RWPE2 (cell line): ENCODE measurements around the gene KRTAP10-4.
"Not testable (repeated sequence)": the region's sequence is repeated elsewhere in the genome, so short reads cannot be mapped to it uniquely, and the experiment has no call there.

Experiments used
- ATAC-seq: fragments of 200-7000 bp; cut with Tn5 transposase; 3 replicates; pipeline ENCODE4 v1.9.1; 2021; ENCODE audit warnings: low read depth
- DNase-seq: peaks from one replicate; pipeline ENCODE4 v3.0.0-alpha.2; 2020; ENCODE audit warnings: low spot score
- H3K27ac ChIP-seq: fragments of 450-650 bp; 2 replicates; pipeline ENCODE4 v1.5.1; 2017; ENCODE audit warnings: mild to moderate bottlenecking; ENCODE audit not compliant: poor library complexity, severe bottlenecking
- H3K27me3 ChIP-seq: fragments of 250-450 bp; sonication (Bioruptor Pico); 2 replicates; pipeline ENCODE4 v1.5.1; 2021; ENCODE audit warnings: mild to moderate bottlenecking, moderate library complexity; ENCODE audit not compliant: insufficient read depth, poor library complexity, severe bottlenecking
- H3K36me3 ChIP-seq: fragments of 250-450 bp; sonication (Bioruptor Pico); 2 replicates; pipeline ENCODE4 v1.5.1; 2020; ENCODE audit warnings: low read depth, mild to moderate bottlenecking, moderate library complexity
- H3K4me1 ChIP-seq: fragments of 250-450 bp; sonication (Bioruptor Pico); 2 replicates; pipeline ENCODE4 v1.5.1; 2021; ENCODE audit warnings: mild to moderate bottlenecking, moderate library complexity; ENCODE audit not compliant: insufficient read depth, poor library complexity, severe bottlenecking
- H3K4me3 ChIP-seq: fragments of 250-450 bp; sonication (Bioruptor Pico); 2 replicates; pipeline ENCODE4 v1.5.1; 2021; ENCODE audit warnings: mild to moderate bottlenecking, moderate library complexity; ENCODE audit not compliant: severe bottlenecking
- H3K9me3 ChIP-seq: fragments of 250-450 bp; sonication (Bioruptor Pico); 2 replicates; pipeline ENCODE4 v1.5.1; 2021; ENCODE audit warnings: mild to moderate bottlenecking, moderate library complexity; ENCODE audit not compliant: severe bottlenecking
- CTCF ChIP-seq: fragments of 450-650 bp; IDR thresholded peaks from one replicate; pipeline ENCODE4 v1.5.1; 2017; ENCODE audit warnings: mild to moderate bottlenecking, moderate library complexity; ENCODE audit not compliant: poor library complexity, severe bottlenecking

The KRTAP10-4 gene

DNA sequence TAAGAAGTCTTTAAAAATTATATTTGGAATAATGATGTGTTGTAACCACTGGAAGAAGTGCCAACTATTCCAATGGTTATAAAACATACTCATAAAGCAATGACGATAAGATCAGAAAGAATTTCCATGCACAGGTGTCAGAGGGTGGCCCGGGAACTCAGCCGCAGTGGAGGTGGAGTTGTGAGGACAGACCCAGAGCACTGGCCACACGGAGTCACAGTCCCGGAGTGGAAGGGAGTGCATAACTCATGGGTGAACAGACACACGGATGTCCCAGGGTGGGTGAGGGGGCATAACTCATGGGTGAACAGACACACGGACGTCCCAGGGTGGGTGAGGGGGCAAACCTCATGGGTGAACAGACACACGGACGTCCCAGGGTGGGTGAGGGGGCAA, 2.5 kb downstream of the KRTAP10-4 start:
- Histone ChIP-seq H3K4me1 (no peaks in the 10 kb centered on the region), H3K36me3 (no peaks in the 10 kb centered on the region), H3K4me3 (no peak overlapping the region), H3K9me3 (peaks cover 4% of the 10 kb centered on the region), H3K27me3 (no peaks in the 10 kb centered on the region), H3K27ac (no peak overlapping the region)
- no peak for ATAC-seq
- TF ChIP-seq CTCF: no peak
- no peak for DNase-seq

DNA sequence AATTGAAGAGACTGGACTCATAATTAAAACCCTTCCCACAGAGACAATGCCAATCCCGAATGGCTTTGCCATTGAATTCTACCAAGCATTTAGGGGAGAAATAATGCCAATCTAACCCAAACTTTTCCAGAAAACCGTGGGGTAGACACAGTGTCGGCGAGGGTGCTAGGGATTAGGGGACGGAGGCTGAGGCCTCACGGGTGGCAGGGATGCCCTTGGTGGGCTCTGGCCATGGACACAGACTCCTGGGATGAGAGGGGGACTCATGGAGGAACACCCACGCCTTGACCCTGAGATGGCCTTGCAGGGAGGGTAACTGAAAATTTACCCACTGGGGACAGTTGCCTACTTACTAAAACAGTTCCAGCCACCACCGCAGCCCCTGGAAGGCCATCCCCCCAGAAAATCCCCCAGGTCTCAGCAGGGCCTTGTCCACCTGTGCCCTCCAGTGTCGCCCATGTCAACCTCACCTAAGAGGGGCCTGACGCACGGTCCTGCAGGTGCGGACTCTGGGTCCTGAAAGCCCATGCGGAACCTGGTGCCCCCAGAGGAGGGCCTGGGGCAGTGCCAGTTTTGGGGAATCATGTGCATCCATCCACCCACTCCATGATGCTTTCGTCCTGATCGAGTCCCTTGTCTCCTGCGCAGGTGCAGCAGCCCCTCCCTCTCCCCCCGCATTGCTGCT, 5.0 kb downstream of the KRTAP10-4 start:
- Histone ChIP-seq H3K27ac (no peak overlapping the region), H3K4me3 (no peak overlapping the region), H3K4me1 (no peaks in the 10 kb centered on the region), H3K27me3 (no peaks in the 10 kb centered on the region), H3K36me3 (no peaks in the 10 kb centered on the region), H3K9me3 (peaks cover 10% of the 10 kb centered on the region)
- DNase-seq: no peak
- no peak for ATAC-seq
- TF ChIP-seq CTCF: no peak

DNA sequence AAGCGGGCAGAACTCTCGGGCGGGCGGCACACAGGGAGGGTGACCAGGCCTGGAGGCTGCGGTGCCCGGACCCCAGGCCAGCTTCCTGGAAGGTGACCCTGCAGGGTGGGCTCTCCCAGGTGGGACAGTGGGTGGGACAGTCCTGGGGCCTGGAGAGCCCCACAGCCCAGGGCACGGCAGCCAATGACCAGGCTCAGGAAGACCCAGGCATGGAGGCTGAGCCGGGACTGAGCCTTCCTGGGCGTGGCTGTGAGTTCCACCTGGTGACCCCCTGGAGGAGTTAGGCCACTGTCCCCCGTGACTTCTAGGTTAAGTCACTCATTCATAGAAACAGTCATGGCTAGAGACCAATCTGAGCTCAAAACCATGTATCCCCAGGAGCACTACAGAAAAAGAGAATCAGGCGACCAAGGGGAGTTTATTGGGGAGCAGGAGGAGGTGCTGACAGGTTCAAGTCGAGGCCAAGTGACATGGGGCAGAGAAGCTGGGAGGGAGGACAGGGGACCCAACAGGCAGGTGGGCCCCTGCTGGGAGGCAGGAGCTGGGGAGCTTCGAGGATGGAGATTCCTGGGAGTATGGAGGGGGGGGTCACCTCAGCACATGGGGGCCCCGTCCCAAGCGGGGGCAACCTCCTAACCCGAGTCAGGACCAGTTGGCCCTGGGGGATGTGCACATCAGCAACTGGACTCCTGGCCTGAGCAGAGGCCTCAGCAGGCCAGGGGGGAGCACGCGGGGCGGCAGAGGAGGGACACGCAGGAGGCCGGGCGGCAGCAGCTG, 5.7 kb downstream of the KRTAP10-4 start:
- ATAC-seq (no peak), DNase-seq (no peak)
- no peaks in the 10 kb centered on the region for H3K4me1 ChIP-seq
- no peak overlapping the region for H3K27ac ChIP-seq
- no peaks in the 10 kb centered on the region for H3K36me3 ChIP-seq
- H3K9me3 ChIP-seq: peaks cover 10% of the 10 kb centered on the region
- TF ChIP-seq CTCF: no peak
- H3K4me3 ChIP-seq: no peak overlapping the region
- no peaks in the 10 kb centered on the region for H3K27me3 ChIP-seq

- Histone ChIP-seq H3K4me1 (no peaks in the 10 kb centered on the region), H3K9me3 (peaks cover 10% of the 10 kb centered on the region), H3K36me3 (no peaks in the 10 kb centered on the region), H3K4me3 (no peak overlapping the region), H3K27me3 (peaks cover under 1% of the 10 kb centered on the region), H3K27ac (no peak overlapping the region)
- TF ChIP-seq CTCF: no peak
- ATAC-seq (no peak), DNase-seq (no peak)
Observed at GRCh38 chr21:44579833-44580144, 6.3 kb downstream of the KRTAP10-4 start.

DNA sequence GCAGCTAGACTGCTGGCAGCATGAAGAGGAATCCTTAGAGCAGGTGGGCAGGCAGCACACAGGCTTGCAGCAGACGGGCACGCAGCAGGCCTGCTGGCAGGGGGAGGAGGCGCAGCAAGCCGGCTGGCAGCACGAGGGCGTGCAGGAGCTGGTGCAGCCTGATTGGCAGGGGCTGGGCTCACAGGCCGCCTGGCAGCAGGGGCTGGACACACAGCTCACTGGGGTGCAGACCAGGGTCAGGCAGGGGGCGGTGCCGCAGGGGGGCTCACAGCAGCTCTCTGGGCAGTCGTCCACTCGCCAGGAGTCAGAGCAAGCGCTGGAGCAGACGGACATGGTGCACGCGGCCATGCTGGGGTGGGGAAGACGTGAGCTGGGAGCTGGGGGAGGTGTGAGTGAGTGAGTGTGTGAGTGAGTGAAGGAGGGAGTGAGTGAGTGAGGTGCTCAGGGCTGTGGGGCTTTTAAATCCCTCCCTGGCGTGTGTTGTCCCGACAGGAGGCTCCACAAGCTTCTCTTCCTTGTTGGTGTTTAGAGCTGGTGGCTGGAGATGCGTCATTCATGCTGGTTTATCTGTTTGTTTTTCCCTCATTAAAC, 6.8 kb downstream of the KRTAP10-4 start, which contains the start of gene KRTAP10-5:
Gene KRTAP10-5, minus strand, starts transcription at position 374 of the 591 bp plus-strand sequence. Its CDS starts 26 bp downstream, at position 348.
- DNase-seq, H3K27me3 ChIP-seq, ATAC-seq, H3K27ac ChIP-seq, H3K4me3 ChIP-seq, H3K36me3 ChIP-seq, H3K4me1 ChIP-seq: not testable (repeated sequence)
- H3K9me3 ChIP-seq: peaks cover 10% of the 10 kb centered on the region
